Measurements from ENCODE around the gene ZDHHC11.
"Not testable (repeated sequence)": the region's sequence is repeated elsewhere in the genome, so short reads cannot be mapped to it uniquely, and the experiment has no call there.

GRCh38 chr5:753567-754142, 97.1 kb downstream of the ZDHHC11 start:
- TF ChIP-seq CTCF, POLR2A (IDR thresholded peaks at IDR 0.05): not testable (repeated sequence)
